Activated T-cell treated with anti-CD3 and anti-CD28 coated beads, Interleukin-2, amount 50 U/mL, for 4 hours (primary cell): ENCODE measurements around the gene MICAL1. TPM values are rescaled to one million over a fixed set of nuclear protein-coding genes. Genes with fewer than 3 reads are reported as not detected.

Source experiments
- ATAC-seq, 2 donors: fragments of 200-7000 bp; cut with Tn5 transposase; one replicate each; pipeline ENCODE4 v1.10.0; 2021
- DNase-seq: peaks from one replicate; pipeline ENCODE4 v3.0.0-alpha.2; 2020
- H3K27me3 Mint-ChIP-seq: one replicate; pipeline ENCODE4 v1.8.0; 2021; ENCODE audit warnings: low read depth, mixed read lengths
- H3K36me3 Mint-ChIP-seq: one replicate; pipeline ENCODE4 v1.8.0; 2022; ENCODE audit warnings: mixed read lengths; ENCODE audit not compliant: insufficient read depth
- H3K4me1 Mint-ChIP-seq: one replicate; pipeline ENCODE4 v1.8.0; 2021; ENCODE audit warnings: low read depth, mixed read lengths
- H3K4me3 Mint-ChIP-seq: one replicate; pipeline ENCODE4 v1.8.0; 2021; ENCODE audit warnings: mild to moderate bottlenecking, moderate library complexity, mixed read lengths
- H3K9me3 Mint-ChIP-seq: one replicate; pipeline ENCODE4 v1.8.0; 2021; ENCODE audit warnings: mixed read lengths
- total RNA-seq, 3 donors: library from RNA; stranded (reverse); gene quantifications; one replicate each; pipeline ENCODE4 v1.2.1, GENCODE V29; 2021

Gene MICAL1
- total RNA-seq, 3 donors from 2014 or later, result 7.6 to 12.5 (median 12.4) TPM

DNA sequence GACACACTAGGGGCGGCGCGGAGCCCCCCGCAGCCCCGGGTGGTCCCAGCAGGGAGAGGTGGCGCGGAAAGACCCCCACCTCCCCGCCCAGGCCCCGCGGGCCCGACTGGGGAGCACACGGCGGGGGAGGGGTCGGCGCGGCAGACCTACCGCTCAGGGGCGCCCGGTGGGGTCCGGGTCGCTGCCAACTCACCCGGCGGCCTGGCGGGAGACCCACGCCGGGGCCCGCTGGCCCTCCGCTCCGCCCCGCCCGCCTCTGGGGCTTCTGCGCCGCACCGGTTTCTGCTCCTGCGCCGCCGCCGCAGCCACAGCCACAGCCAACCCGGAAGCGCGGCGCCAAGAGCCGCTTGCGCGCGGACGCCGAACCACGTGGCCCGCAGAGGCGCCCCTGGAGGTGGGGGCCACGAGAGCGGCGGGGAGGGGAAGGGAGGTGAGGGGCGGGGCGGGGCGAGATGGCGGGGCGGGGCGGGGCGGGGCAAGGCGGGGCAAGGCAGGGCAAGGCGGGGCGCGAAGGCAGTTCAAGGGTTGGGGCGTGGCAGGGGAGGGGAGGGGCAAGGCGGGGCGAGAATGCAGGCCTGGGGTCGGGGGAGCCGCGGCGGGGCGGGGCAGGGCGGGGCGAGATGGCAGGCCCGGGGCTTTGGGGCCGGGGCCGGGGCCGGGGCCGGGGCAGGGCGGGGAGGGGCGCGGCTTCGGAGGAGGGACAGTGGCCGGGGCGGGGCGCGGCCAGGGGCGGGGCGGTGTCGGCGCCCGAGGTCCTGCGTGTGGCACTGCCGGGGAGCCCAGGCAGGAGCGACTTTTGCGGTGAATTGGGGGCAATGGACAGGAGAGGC, 27.5 kb upstream of the MICAL1 start, which contains the start of gene ZBTB24:
Gene ZBTB24 (minus strand): TSS at position 315 of the 830 bp plus-strand sequence. CDS start 1,193 bp downstream, outside the sequence.
- DNase-seq (peak; percentile 81), ATAC-seq (peak; percentile 89 to 91)
- Mint-ChIP-seq H3K9me3 (no peaks in the 10 kb centered on the region), H3K4me1 (peaks cover 45% of the 10 kb centered on the region), H3K27me3 (no peaks in the 10 kb centered on the region), H3K36me3 (peaks cover 29% of the 10 kb centered on the region), H3K4me3 (peak within 1 kb of the TSS; percentile 95)

DNA sequence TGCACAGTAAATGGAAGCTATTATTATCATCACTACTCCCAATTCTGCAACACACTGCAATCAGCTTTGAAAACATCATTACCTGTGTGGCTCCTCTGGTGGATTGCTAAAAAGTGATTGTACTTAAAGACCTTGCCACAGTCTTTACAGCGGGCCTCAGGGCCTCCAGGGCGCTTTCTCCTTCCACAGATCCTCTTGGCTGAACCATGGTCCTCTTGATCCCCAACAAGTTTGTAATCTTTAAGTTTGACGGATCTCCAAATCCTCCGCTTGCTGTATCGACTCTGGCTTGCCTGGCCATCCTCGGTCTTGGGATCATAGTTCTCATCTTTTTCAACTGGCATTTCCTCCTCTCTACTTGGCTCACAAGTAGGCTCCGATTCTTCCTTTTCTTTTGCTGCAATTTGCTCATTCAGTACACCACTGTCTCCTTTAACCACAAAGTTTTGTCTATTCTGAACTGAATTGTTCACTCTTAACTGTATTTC, 25.5 kb upstream of the MICAL1 start:
- ATAC-seq, result no peak
- peaks cover 41% of the 10 kb centered on the region for H3K36me3 Mint-ChIP-seq
- H3K9me3 Mint-ChIP-seq, result no peaks in the 10 kb centered on the region
- peak overlapping the region; percentile 95 for H3K4me3 Mint-ChIP-seq
- H3K27me3 Mint-ChIP-seq, result no peaks in the 10 kb centered on the region
- DNase-seq, result no peak
- H3K4me1 Mint-ChIP-seq, result peaks cover 64% of the 10 kb centered on the region

- DNase-seq, result no peak
Observed at GRCh38 chr6:109478841-109479624, 23.5 kb upstream of the MICAL1 start.

GRCh38 chr6:109478222-109478805, 22.7 kb upstream of the MICAL1 start:
- Mint-ChIP-seq H3K27me3 (no peaks in the 10 kb centered on the region), H3K36me3 (peaks cover 57% of the 10 kb centered on the region), H3K4me1 (peaks cover 72% of the 10 kb centered on the region), H3K9me3 (no peaks in the 10 kb centered on the region), H3K4me3 (peak overlapping the region; percentile 85)
- ATAC-seq, result no peak
- DNase-seq, result no peak

More at GRCh38 chr6:109478841-109479624, 23.5 kb upstream of the MICAL1 start:
- ATAC-seq, result no peak
- peaks cover 54% of the 10 kb centered on the region for H3K36me3 Mint-ChIP-seq
- no peaks in the 10 kb centered on the region for H3K9me3 Mint-ChIP-seq
- peak overlapping the region; percentile 85 for H3K4me3 Mint-ChIP-seq
- H3K4me1 Mint-ChIP-seq, result peaks cover 73% of the 10 kb centered on the region
- H3K27me3 Mint-ChIP-seq, result no peaks in the 10 kb centered on the region

- Mint-ChIP-seq H3K27me3 (no peaks in the 10 kb centered on the region), H3K4me1 (peaks cover 77% of the 10 kb centered on the region), H3K9me3 (no peaks in the 10 kb centered on the region), H3K36me3 (peaks cover 62% of the 10 kb centered on the region), H3K4me3 (peak overlapping the region; percentile 85)
- ATAC-seq (peak; percentile 18 to 31), DNase-seq (no peak)
Observed at GRCh38 chr6:109477725-109478124, 22.2 kb upstream of the MICAL1 start.

DNA sequence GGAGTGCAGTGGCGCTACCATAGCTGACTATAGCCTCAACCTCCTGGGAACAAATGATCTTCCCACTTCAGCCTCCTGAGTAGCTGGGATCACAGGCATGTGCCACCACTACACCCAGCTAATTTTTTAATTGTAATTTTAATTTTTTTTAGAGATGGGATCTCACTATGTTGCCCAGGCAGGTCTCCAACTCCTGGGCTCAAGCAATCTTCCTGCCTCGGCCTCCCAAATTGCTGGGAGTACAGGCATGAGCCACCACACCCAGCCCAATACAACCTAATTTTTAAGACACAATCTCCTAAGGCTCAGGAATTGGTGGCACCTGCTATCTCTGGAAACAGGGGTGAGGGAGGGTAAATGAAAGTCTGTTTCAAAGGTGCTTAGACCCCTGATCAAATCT, 21.6 kb upstream of the MICAL1 start:
- ATAC-seq (no peak), DNase-seq (no peak)
- no peaks in the 10 kb centered on the region for H3K9me3 Mint-ChIP-seq
- H3K4me1 Mint-ChIP-seq, result peaks cover 83% of the 10 kb centered on the region
- H3K4me3 Mint-ChIP-seq, result peak overlapping the region; percentile 85
- peaks cover 67% of the 10 kb centered on the region for H3K36me3 Mint-ChIP-seq
- H3K27me3 Mint-ChIP-seq, result no peaks in the 10 kb centered on the region

DNA sequence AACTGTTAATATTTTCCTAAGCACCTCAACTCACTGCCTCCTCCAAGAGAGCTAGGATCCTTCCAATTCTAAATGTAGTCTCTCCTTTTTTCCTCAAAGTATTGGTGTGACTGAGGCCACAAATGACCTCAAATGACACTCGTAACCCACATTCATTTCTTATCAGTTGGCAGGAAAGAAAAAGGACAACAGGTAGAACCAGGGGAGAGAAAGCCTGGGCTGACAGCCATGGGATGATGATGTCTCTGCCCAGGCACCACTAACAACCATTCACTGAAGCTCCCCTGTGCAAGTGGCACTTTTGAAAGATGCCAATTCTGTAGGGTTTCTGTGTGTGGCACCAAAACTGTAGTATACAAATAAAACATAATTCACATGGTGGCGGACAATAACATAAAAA, 20.1 kb upstream of the MICAL1 start:
- peaks cover 68% of the 10 kb centered on the region for H3K36me3 Mint-ChIP-seq
- peaks cover 77% of the 10 kb centered on the region for H3K4me1 Mint-ChIP-seq
- no peaks in the 10 kb centered on the region for H3K9me3 Mint-ChIP-seq
- H3K4me3 Mint-ChIP-seq, result peak overlapping the region; percentile 33
- DNase-seq, result no peak
- no peaks in the 10 kb centered on the region for H3K27me3 Mint-ChIP-seq
- ATAC-seq, result no peak

DNA sequence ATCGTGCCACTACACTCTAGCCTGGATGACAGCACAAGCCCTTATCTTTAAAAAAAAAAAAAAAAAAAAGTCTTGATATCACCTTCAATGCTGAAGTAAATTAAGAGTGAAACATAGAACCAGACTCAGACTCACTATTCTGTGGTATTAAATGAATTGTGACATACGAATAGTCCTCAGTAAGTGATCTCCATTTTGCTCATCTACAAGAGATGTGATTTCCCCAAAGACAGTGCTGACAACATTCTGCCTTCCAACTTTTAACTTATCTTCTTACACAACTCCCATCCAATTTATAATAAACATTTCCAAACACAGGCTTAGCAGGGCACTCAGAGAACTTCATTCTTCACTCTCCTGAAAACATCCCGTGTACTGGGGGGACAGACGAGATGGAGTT, 19.4 kb upstream of the MICAL1 start:
- H3K9me3 Mint-ChIP-seq, result no peaks in the 10 kb centered on the region
- DNase-seq (no peak), ATAC-seq (peak; percentile 51)
- no peaks in the 10 kb centered on the region for H3K27me3 Mint-ChIP-seq
- peak overlapping the region; percentile 5 for H3K4me3 Mint-ChIP-seq
- peaks cover 67% of the 10 kb centered on the region for H3K36me3 Mint-ChIP-seq
- H3K4me1 Mint-ChIP-seq, result peaks cover 77% of the 10 kb centered on the region

DNA sequence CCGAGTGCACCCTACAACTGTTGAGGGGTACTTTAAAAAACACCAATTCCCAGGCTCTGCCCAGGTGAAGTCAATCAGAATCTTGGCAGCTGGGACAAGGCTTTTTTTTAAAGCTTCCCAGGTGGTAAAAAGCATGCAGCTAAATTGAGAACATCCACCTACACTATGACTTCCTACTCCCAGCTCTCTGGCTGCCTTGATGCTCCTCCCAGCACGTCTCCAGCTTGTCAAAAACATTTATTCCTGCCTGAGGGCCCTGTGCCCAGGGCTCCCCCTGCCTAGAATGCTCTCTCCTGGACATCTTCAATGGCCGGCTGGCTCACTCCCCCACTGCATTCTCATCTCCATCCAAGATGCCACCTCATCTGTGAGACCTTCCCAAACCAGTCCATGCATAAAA, 17.5 kb upstream of the MICAL1 start:
- ATAC-seq (no peak), DNase-seq (no peak)
- peaks cover 65% of the 10 kb centered on the region for H3K36me3 Mint-ChIP-seq
- no peak overlapping the region for H3K4me3 Mint-ChIP-seq
- peaks cover 69% of the 10 kb centered on the region for H3K4me1 Mint-ChIP-seq
- no peaks in the 10 kb centered on the region for H3K9me3 Mint-ChIP-seq
- no peaks in the 10 kb centered on the region for H3K27me3 Mint-ChIP-seq

- ATAC-seq (peak; percentile 44 to 71), DNase-seq (no peak)
- Mint-ChIP-seq H3K36me3 (peaks cover 67% of the 10 kb centered on the region), H3K9me3 (no peaks in the 10 kb centered on the region), H3K27me3 (no peaks in the 10 kb centered on the region), H3K4me1 (peaks cover 64% of the 10 kb centered on the region), H3K4me3 (no peak overlapping the region)
Observed at GRCh38 chr6:109472132-109472995, 16.8 kb upstream of the MICAL1 start.

DNA sequence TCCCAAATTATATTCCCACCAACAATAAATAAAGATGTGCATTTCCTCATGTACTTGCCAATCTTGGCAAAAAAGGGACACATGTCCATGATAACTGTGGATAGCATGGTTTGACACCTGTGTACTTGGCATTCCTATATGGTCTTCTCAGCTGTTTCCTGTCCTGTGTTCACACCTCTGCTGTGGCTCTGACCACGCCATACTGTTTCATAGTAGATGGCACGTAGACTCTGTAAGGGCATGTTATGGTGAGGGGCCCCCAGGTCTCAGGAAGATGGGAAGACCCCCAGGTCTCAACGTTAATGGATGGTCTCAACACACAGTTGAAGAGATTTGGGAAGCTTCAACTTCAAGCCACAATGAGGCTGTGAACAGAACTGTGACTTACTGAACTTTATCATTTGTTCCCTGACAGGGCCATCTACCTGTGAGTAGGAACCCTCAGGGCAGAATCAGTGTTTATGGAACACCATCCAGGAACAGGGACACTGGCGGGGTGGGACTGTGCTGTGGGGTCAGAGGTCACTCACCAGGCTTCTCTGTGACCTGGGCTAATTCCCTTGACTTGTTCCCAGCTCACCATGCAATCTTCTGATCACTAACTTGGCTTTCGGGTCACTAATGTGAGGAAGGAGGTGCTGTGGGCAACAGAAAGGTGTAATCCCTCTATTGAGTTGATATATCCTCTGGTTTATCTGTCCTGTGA, 15.7 kb upstream of the MICAL1 start:
- Mint-ChIP-seq H3K4me1 (peaks cover 55% of the 10 kb centered on the region), H3K4me3 (no peak overlapping the region), H3K27me3 (no peaks in the 10 kb centered on the region), H3K36me3 (peaks cover 66% of the 10 kb centered on the region), H3K9me3 (no peaks in the 10 kb centered on the region)
- ATAC-seq (no peak), DNase-seq (no peak)

DNA sequence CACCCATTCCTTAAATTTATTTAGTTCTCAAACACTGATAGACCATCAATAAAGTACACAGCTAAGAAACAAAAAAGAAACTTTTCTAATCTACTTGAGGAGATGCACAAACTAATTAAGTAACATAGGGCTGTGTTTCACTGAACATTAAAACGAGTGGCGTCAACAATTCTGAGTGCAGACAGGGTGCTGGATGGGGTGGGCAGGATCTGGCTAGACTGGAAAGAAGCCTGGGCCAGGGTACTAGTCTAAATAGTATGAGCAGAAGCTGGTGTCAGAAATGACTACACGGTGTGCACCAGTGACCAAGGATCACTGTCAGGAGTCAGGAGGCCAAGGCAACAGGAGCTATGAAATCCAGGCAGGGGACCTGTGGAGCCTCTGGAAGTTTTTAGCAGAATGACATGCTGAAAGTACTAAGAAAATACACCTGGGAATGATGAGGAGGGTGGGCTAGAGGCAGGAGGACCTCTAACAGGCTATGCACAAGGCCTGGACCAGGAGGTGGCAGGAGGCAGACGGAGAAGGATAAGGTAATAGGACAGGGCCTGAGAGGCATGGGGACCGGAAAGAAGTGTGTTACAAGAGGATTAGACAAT, 14.1 kb upstream of the MICAL1 start:
- ATAC-seq (no peak), DNase-seq (no peak)
- Mint-ChIP-seq H3K27me3 (no peaks in the 10 kb centered on the region), H3K36me3 (peaks cover 64% of the 10 kb centered on the region), H3K9me3 (no peaks in the 10 kb centered on the region), H3K4me1 (peaks cover 55% of the 10 kb centered on the region), H3K4me3 (no peak overlapping the region)

DNA sequence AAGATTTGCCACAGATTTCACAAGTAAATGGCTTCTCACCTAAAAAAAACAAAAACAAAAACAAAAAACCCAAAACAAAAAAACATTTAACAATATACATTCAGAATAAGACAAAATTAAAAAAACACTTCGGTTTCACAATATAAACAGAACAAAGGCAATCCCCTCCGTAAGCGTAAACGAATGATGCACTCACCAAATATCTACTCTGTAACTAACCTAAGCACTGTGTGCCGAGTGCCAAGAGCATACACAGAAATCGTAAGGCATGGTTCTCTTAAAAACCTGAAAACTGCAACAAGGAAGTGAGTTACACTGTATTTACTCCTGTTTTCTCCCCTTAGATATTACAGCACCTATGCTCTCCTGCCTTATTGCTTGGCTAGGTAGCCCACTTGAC, 12.1 kb upstream of the MICAL1 start:
- DNase-seq, result no peak
- no peaks in the 10 kb centered on the region for H3K27me3 Mint-ChIP-seq
- H3K36me3 Mint-ChIP-seq, result peaks cover 63% of the 10 kb centered on the region
- no peaks in the 10 kb centered on the region for H3K9me3 Mint-ChIP-seq
- H3K4me3 Mint-ChIP-seq, result no peak overlapping the region
- peaks cover 49% of the 10 kb centered on the region for H3K4me1 Mint-ChIP-seq
- no peak for ATAC-seq
